Myocyte (in vitro differentiated cells): ENCODE data around the gene ATXN7. TPM values are rescaled to one million over a fixed set of nuclear protein-coding genes. Genes with fewer than 3 reads are reported as not detected.
A peak's percentile ranks its signal among the peaks of the same experiment; 100 is the strongest.

Experiments used
- DNase-seq: peaks from one replicate; pipeline ENCODE4 v3.0.0-alpha.2; 2012; ENCODE audit warnings: low read depth
- total RNA-seq: library from RNA; depleted of rRNA; stranded (reverse); fragments of >200 nt; gene quantifications from 2 replicates; pipeline ENCODE4 v1.2.3, GENCODE V29; 2014

The ATXN7 gene
- total RNA-seq, 1 donor from 2014 or later = 8.7 TPM

GRCh38 chr3:64010199-64010598 lies 146.5 kb downstream of the ATXN7 start:
- no peak for DNase-seq

GRCh38 chr3:64011685-64012084 lies 148.0 kb downstream of the ATXN7 start:
- peak; percentile 71 for DNase-seq

- no peak for DNase-seq
These were observed 153.4 kb downstream of the ATXN7 start for GRCh38 chr3:64016941-64017620.

DNA sequence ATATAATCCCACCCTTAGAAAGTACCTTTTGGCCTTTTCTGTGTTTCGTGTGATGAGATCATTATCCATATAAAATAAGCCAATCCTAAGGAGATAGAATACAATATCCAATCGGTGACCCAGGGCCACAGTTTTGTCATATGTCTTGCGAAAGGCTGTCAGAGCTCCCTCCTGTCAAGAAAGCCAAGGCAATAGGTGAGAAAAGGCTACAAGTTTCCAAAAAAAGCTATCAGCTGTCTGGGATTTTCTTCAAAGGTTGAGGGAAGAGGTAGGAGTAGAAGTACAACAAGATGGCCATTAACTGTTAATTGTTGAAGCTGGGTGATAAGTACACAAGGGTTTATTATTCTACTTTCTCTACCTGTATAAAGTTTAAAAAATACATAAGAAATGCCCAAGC lies 155.6 kb downstream of the ATXN7 start:
- DNase-seq = no peak

GRCh38 chr3:64019879-64020278 lies 156.2 kb downstream of the ATXN7 start:
- DNase-seq = no peak

DNA sequence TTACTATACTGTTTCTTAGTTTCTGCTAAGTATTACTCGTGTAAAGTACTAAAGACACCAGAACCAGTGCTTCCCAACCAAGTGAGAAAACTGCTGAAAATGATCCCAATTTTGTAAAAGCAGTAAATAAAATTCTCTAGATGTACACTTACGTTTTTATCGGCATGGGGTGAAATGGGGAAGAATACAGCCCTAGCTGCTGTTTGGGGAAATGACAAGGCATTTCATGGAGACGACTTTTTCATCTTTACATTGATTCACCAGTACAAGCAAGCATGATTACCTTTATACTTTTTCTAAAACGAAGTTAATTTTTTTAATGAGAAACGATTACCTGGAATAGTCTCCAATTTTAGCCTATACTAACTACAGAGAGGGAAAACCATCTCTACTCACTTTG lies 158.3 kb downstream of the ATXN7 start:
- no peak for DNase-seq

- DNase-seq = peak; percentile 9
These were observed 159.0 kb downstream of the ATXN7 start for GRCh38 chr3:64022451-64023186.

DNA sequence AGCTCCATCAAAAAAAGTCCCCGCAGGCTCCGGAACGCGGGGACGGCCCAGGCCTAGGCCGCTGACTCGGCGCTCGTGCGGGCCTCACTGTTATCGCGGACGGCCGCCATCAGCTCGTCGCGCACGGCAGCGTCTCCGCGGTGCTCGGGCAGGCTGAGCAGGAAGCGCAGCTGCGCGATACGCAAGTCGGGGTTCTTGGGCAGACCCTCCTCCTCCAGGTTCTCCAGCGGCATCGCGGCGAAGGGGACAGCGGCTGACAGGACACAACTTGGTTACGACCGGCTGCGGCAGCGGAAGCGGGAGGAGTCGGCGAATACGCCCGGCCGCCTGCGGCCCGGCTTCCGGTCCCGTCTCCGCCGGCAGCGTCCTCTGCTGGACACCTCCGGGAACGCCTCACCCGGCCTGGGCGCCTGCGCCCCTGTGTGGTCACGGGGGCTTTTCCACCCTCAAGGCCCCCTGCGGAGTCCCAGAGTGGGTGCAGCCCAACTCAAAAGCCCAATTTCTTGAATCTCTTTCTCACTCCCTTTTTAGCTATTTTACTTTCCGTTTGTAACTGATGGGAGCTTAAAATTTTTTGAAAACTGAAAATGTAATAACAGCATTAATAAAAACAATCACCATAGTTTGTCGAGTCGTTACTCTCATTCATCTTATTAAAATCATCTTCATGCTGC lies 159.7 kb downstream of the ATXN7 start, which contains the start of gene PSMD6:
Gene PSMD6 (minus strand): TSS at position 308 of the 674 bp plus-strand sequence. CDS start 75 bp downstream, at position 233.
- DNase-seq = peak; percentile 88

DNA sequence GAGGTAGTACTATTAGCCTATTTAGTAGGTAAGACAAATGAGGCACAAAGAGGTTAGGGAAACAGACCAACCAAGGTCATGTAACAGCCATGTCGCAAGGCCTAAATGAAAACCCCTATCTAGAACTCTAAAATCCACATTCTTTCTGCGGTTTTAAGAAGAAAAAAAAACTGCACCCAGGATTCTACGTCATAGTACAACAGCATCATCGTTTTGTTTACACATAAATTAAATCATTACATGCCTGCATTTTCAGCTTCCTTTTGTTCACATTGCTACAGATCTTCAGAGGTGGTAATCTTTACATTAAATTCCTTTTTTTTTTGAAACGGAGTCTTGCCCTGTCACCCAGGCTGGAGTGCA lies 160.2 kb downstream of the ATXN7 start:
- no peak for DNase-seq

DNA sequence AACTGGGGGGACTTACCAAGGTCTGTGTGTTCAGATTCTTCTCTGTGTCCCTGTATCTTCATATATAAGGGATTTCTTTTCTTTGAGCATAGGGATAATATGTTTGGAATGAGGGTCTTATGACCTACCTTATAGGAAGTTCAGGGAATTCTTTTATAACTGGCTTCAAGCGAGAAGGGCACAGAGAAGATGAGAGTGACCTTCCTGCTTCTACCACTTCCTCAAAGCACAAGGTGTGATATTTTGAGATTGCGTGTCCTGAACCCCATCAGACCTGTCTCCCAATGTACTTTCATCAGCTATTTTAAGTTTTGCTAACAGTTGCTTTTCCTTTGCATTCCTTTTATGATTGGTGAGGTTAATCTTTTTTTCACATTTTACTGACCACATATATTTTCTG lies 162.7 kb downstream of the ATXN7 start:
- DNase-seq = no peak

DNA sequence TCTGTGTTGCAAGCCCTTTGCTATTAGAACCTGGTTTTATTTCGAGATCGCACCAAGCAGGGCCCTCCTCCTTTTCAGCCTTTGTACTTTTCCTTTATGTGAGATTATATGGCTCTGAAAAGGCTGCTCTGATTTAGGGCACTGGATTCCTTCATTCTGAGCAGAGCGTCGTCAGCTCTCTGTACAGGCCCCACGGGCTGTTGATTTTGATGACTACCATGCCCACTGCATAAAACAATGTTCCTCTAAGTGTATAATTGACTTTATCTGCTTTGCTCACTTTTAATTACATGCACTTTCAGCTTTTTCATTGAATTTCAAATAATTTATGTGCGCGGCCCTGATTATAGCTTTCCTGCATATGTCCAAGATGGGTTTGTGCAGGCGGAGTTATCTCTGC lies 164.0 kb downstream of the ATXN7 start:
- DNase-seq = no peak

- DNase-seq = no peak
These were observed 165.1 kb downstream of the ATXN7 start for GRCh38 chr3:64028754-64029153.

DNA sequence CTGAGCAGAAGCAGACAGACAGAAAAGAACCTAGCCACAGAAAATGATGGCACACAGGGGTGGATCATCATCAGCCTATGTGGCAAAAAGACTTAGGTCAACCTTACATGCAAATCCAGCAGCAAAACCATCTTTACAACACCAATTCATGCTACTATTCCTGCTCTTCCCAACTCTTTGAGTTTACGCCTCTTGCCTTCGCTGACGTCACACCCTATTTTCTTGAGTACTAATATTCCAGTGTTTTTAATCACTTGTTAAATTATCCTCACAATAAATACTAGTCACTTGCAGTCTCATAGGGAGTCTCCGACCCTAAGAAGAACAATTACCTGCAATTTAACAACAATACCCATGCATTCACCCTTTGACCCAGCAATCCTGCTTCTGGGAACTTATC lies 165.6 kb downstream of the ATXN7 start:
- no peak for DNase-seq

DNA sequence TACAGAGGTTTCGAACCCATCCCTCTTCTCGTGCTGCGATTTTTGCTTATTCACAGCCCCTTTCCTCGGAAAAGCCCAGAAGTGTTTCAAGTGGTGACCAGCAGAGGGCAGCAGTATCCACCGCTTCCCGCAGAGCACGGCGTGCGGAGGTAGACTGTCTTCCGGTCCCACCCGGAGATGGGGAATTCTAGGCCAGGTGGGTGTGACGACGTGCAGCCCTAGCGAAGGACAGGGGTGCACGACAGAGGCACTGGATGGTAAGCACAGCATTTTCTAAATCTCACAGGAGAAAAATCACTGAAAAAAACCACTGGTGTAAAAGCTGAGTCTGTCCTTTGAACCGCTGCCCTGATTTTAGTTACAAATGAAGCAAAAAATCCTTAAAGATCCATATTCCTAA lies 167.1 kb downstream of the ATXN7 start:
- DNase-seq = peak; percentile 70

DNA sequence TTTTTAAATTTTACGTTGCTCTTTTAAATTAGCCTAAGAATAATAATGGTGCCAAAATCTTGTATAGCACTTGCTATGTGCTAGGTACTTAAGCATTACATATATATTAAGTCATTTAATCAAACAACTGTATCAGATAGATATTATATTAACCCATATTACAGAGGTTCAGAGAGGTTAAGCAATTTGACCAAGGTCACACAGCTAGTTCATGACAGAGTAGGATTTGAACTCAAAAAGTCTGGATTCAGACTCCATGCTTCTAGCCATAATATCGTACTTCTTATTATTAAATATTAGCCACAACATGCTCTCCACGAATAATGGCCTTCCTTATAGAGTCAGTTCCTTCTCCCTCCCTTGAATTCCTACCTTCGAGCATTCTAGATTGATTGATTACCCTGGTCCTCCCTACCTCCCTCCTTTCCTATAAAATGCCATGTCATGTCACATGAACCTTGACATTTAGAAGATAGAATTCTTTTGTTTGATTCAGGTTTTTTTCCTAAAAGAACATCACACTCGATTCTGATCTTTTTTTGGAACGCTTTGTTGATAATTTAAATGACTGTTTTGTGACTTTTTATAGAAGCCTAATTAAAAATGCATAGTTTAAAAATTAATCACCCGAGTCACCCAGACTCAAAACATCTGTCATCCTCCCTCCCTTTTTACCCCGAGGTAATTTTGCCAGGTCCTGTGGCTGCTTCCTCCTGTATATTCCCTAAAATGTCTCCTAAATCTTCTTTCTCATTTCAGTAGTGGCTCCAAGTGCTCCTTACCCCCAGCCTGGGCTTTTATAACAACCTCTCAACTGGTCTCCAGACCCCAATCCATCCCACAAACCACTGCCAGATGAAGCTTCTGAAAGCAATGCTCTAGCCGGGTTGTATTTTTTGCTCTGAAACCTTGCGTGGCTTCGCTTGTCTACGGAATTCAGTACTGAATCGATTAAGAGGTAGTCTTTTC lies 168.2 kb downstream of the ATXN7 start:
- no peak for DNase-seq

GRCh38 chr3:64033069-64033468 lies 169.4 kb downstream of the ATXN7 start:
- DNase-seq = no peak

DNA sequence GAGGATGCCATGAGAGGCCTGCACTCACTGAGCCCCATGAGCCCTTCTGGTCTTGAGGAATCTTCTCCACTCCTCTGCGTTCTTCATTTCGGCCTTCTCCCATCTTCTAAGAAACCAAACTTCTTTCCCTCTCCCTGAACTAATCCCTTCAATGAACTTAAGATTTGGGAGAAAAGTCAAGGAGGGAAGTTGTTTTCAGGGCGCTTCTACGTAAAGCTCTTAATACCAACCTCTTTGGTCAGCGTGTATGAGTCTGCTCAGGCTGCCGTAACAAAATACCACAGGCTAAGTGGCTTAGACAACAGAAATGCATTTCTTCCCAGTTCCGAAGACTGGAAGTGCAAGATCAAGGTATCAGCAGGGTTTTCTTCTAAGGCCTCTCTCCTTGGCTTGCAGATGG lies 173.4 kb downstream of the ATXN7 start:
- DNase-seq = no peak

DNA sequence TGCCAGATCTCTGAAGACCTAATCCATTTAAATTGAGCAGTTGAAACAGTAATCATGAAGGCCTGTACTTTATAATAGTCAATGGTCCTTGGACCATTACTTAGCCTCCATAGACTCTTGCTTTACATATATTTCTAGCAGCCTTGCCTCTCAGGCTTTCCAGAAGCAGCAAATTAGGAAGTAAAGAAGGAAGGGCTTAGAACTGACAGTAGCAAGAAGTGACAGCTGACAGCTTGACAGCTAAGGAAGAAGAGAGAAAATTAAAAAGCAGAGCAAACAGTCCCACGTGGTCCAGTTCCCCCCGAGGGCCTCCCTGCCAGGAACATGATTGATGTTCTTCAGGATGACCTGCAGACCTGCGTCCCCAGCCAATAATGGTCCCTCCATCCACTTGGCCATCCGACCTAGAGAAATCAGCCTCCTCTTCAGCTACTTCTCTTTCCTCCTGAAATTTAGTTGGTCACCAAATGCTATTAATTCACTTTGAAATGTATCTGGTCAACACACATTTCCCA lies 174.6 kb downstream of the ATXN7 start:
- no peak for DNase-seq

DNA sequence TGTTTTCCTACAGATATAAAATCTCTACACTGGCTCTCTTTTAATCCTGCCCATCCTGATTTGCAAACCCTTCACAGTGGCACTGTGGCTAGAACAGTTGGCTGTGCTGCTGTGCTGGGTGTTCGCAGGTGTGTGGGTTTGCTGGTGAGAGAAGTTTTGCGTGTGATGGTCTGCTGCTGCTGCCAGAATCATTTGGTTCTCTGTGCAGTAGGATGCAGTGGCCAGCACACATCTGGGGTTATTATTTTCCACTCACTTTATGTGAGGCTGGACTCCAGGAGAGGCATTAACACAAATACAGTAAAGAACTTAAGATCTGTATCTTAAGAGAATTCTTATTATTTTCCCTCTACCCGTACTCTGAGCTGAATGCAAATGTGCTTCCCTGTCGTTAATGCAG lies 175.7 kb downstream of the ATXN7 start:
- no peak for DNase-seq

- peak; percentile 13 for DNase-seq
These were observed 176.5 kb downstream of the ATXN7 start for GRCh38 chr3:64039981-64040733.
